ENCODE measurements around the gene IFFO2.
"Not testable (repeated sequence)": the region's sequence is repeated elsewhere in the genome, so short reads cannot be mapped to it uniquely, and the experiment has no call there.

Gene IFFO2

DNA sequence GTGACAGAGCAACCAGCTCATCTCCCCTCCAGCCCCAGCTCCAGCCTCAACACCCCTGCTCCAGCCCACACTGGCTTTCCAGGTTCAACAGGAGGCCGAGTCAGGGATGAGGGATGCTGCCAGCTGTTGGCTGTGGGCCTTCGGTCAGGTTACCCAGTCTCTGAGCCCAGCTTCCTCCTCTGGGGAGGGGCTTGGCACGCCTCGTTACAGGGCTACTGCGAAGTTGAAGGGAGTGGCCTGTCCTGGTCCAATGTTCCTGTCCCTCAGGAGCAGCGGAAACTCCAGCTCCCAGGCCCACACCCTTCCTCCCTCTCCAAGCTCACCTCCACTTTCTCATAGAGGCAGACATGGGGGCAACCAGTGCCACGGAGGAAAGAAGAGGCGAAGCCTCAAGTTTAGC, 81.9 kb downstream of the IFFO2 start:
- DNase-seq (ENCODE audit: low spot score) = no peak

DNA sequence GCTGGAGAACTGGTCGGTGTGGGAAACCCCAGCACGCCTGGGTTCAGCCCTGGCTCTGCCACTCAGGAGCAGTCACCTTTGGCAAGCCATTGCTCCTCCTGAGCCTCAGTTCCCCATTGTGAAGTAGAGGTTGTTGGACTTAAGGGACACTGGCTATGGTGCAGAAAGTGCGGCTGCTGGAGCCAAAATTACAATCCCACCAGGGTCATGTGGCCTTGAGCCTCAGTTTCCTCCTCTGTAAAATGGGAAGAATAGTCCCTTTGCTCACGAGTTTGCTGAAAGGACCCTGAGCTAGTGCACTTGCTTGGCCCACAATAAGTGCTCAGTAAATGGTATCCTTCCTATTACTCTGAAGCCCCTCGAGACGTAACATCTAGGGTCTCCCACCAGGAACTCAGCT, 82.4 kb downstream of the IFFO2 start:
- no peak for DNase-seq (ENCODE audit: low spot score)

DNA sequence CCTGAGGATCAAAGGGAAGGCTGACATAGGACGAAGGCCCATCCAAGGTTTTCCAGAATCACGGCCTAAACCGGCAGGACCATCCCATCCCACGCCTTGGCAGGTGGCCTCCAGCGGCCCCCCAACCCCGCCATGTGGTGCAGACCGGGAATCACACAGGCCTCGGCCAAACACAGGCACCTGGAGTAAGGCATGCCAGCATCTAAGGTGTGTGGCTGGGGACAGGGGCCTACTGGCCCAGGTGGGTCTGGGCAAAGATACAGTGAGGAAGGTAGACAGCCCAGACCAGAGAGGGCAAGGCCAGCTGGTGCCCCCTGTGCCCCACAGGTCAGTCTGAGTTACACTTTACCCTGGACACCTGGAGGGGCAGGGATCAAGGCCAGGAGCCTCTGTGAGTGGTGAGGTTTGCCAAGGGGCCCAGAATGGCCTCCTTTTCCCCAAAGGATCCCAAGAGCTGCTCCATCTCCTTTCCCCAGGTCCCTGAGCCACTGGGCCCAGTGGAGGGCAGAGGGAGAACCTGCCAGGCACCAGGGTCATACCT, 84.3 kb downstream of the IFFO2 start:
- DNase-seq (ENCODE audit: low spot score) = no peak

DNA sequence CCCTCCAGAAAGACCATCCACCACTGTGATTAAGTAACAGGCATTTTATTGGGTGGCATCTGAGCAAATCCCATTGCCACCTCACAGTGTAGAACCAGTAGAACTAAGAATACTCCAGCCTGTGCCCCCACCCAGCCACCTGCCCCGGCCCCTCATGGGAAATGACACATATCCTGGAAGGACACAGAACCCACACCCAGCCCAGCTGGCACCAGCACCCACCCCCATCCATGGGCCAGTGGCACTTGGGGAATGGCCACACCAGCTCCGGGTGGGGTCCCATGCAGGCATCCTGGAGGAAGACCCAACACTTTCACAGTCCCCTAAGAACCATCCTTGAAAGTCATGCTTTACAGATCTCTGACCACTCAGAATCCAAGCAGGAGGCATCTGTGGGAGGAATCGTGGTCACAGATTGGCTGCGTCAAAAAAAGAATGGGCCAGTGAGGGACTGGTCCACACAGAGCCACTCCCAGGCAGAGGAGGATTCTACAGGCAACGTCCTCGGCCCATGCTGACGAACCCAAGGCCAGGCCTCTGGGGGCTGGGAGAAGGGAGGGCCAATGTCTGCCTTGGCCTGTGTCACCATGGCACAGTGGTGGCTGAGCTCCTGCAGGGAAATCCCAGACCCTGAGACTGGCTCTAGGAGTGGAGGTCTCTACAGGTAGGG, 84.9 kb downstream of the IFFO2 start:
- no peak for DNase-seq (ENCODE audit: low spot score)

DNA sequence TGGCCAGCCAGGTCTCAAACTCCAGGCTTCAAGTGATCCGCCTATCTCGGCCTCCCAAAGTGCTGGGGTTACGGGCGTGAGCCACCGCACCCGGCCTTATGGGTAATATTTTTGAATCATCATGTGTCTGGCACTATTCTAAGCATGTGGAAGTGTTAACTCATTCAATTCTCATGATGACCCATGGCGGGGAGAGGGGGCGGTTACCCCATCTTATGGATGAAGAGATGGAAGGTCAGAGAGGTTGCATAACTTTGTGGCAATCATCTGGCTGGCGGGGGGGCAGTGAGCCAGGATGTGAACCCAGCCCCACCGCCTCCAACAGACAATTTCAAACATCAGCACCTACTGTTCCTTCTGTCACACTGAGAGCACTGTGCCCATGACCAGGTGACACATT, 85.5 kb downstream of the IFFO2 start:
- DNase-seq (ENCODE audit: low spot score) = no peak

- not testable (repeated sequence) for DNase-seq (ENCODE audit: low spot score)
These were observed 85.9 kb downstream of the IFFO2 start for GRCh38 chr1:18870595-18870865.

GRCh38 chr1:18869847-18870594, 86.5 kb downstream of the IFFO2 start:
- no peak for DNase-seq (ENCODE audit: low spot score)

- peak; percentile 23 for DNase-seq (ENCODE audit: low spot score)
These were observed 87.6 kb downstream of the IFFO2 start for GRCh38 chr1:18868801-18869424.

DNA sequence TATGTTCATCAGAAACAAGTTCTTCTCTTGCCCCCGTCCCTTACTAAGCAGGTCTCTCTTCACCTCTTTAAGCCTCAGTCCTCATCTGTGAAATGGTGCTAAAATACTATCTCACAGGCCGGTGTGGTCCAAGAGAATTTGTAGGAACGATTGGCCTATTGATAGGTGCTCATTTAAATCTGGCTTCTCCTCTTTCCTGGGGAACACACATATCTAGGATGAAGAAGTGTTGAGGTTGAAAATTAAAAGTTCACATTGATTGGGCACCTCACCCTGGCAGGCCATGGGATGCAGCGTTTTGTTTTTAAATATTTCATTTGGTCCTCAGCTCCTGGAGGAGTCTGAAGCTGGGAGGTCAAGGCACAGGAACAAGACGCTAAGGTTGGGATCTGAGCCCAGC, 88.1 kb downstream of the IFFO2 start:
- DNase-seq (ENCODE audit: low spot score) = no peak

- no peak for DNase-seq (ENCODE audit: low spot score)
These were observed 89.6 kb downstream of the IFFO2 start for GRCh38 chr1:18866846-18867245.

DNA sequence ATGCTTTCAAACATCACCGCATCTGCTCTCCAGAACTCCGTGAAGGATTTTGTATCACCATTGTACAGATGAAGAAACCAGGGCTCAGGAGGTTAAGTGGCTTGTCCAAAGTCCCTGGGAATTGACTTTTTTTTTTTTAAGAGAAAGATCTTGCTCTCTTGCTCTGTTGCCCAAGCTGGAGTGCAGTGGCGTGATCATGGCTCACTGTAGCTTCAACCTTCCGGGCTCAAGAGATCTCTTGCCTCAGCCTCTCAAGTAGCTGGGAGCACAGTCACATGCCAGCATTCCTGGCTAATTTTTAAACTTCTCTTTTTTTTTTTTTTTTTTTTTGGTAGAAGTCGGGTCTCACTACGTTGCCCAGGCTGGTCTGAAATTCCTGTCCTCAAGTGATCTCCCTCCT, 90.2 kb downstream of the IFFO2 start:
- no peak for DNase-seq (ENCODE audit: low spot score)

- no peak for DNase-seq (ENCODE audit: low spot score)
These were observed 91.3 kb downstream of the IFFO2 start for GRCh38 chr1:18865176-18865575.

GRCh38 chr1:18861590-18861989, 94.9 kb downstream of the IFFO2 start:
- no peak for DNase-seq (ENCODE audit: low spot score)

- no peak for DNase-seq (ENCODE audit: low spot score)
These were observed 95.4 kb downstream of the IFFO2 start for GRCh38 chr1:18861082-18861481.

GRCh38 chr1:18859560-18859959, 96.9 kb downstream of the IFFO2 start, which contains the start of gene TAS1R2:
Gene TAS1R2 (minus strand): TSS chr1:18859660. CDS start chr1:18859660, 0 bp downstream.
- no peak for DNase-seq (ENCODE audit: low spot score)

- DNase-seq (ENCODE audit: low spot score) = no peak
These were observed 98.3 kb downstream of the IFFO2 start for GRCh38 chr1:18858070-18858688.

DNA sequence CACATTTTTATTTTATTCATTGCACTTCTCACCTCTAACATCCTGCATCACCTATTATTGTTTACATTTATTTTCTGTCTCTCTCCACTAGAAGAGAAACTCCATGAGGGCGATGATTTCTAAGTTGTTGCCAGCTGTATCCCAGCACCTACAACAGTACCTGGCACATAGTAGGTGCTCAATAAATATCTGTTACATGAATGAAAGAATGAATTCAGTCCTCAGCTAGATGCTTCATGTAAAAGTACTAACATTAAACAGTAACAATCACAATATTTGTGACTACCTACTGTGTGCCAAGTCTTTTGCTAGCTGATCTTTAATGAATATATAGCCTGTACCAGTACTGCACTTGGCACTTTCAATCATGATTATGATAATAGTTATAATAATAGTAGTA, 100.0 kb downstream of the IFFO2 start:
- no peak for DNase-seq (ENCODE audit: low spot score)

- no peak for DNase-seq (ENCODE audit: low spot score)
These were observed 100.9 kb downstream of the IFFO2 start for GRCh38 chr1:18855573-18855972.

DNA sequence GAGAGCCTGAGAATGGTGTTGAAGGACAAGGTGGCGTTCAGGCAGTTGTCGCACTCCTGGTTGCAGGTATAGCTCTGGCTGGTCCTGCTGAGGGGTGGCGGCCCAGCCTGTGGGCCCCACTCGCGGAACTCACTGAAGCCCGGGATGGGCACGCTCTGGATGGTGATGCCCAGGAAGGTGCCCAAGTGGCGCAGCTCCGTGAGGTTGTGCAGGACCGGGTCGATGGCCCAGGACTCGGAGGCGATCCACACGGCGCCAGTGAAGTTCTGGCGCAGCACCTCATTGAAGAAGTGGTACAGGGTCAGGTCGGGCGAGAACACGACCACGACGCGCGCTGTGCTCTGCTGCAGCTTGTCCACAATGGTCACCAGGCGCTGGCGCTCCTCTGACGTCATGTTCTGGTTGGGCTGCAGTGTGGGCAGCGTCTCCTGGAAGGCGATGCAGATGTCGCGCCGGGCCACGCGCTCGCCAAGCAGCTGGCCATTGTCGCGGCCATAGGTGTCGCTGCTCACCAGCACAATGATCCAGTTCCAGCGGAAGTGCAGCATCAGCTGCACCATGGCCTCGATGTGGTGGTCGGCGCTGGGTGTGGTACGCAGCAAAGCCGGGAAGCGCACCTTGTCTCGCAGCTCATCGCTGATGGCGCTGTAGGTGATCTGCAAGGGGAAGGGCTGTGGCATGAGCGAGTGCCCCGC, 102.0 kb downstream of the IFFO2 start:
- no peak for DNase-seq (ENCODE audit: low spot score)
